DOHH2 (cell line): ENCODE measurements around the gene PTGDR2.

ENCODE experiments used
- EZH2phosphoT487 ChIP-seq: fragments of 200-600 bp; sonication (generic); IDR thresholded peaks from 2 replicates; pipeline ENCODE4 v1.6.1; 2017; ENCODE audit warnings: borderline replicate concordance, mild to moderate bottlenecking, antibody characterized with exemption, low read length, moderate library complexity, mixed read lengths
- TF ChIP-seq, protein P1 (sequence below): fragments of 200-600 bp; sonication (generic); IDR thresholded peaks from one replicate; pipeline ENCODE4 v1.5.1; 2014; ENCODE audit warnings: antibody characterized with exemption, mild to moderate bottlenecking, low read depth, low read length; ENCODE audit not compliant: poor library complexity, severe bottlenecking

DNA sequence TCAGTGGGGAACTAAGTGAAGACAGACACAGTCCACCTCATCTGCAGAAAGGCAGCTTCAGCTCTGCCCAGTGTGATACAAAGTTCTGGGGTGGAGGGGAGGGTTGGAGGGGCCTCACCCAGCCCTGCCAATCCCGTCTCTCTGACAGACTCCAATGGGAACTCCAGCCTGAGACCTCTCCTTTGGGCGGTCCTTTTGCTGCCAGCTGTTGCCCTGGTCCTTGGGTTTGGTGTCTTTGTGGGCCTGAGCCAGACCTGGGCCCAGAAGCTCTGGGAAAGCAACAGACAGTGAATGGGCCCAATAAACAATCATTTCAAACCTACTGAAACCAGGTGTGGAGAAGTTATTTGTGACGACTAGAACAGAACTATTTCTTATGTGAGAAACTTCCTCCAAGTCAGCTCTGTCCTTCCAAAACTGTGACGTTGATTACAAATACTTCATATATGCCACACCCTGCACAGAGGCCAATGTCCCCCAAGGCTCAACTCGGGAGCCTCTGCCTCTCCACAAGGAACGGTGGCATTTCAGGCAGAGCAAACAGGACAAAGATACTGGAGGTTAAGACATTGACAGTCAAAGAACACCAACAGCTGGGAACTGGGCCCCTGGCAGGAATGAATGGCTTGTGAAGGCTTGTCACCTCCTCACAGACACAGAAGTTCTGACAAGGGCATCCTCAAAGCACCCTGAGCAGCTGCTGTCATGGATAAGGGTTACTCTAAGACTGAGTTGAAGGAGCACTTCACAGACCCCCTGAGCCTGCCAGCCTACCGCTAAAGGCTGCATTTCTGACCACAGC, 19.8 kb upstream of the PTGDR2 start:
- TF ChIP-seq, protein P1, sequence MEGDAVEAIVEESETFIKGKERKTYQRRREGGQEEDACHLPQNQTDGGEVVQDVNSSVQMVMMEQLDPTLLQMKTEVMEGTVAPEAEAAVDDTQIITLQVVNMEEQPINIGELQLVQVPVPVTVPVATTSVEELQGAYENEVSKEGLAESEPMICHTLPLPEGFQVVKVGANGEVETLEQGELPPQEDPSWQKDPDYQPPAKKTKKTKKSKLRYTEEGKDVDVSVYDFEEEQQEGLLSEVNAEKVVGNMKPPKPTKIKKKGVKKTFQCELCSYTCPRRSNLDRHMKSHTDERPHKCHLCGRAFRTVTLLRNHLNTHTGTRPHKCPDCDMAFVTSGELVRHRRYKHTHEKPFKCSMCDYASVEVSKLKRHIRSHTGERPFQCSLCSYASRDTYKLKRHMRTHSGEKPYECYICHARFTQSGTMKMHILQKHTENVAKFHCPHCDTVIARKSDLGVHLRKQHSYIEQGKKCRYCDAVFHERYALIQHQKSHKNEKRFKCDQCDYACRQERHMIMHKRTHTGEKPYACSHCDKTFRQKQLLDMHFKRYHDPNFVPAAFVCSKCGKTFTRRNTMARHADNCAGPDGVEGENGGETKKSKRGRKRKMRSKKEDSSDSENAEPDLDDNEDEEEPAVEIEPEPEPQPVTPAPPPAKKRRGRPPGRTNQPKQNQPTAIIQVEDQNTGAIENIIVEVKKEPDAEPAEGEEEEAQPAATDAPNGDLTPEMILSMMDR: no peak
- no peak for TF ChIP-seq EZH2phosphoT487
